Esophagus muscularis mucosa (tissue), 3 donors: ENCODE measurements around the gene HOXB6.

Experiments
- CTCF ChIP-seq, 3 experiments: fragments of 200-600 bp in 2 of 3; fragments of 450-650 bp in 1 of 3; sonication (generic) in 2 of 3; IDR thresholded peaks; one replicate each; pipeline ENCODE4 v1.5.1; 2017 to 2019; ENCODE audit warnings: antibody characterized with exemption in 3 of 3, mild to moderate bottlenecking in 2 of 3, moderate library complexity in 1 of 3
- POLR2A ChIP-seq: fragments of 450-650 bp; IDR thresholded peaks from one replicate; pipeline ENCODE4 v1.6.1; 2017; ENCODE audit warnings: antibody characterized with exemption, moderate library complexity, mild to moderate bottlenecking, low read depth

- no peak for TF ChIP-seq CTCF (IDR thresholded peaks at IDR 0.05)
- TF ChIP-seq POLR2A = no peak
Measured at GRCh38 chr17:48606892-48607614, 2.3 kb upstream of the HOXB6 start.
